H1 (cell line): ENCODE results near the gene FLNC. TPM values are rescaled to one million over a fixed set of nuclear protein-coding genes. Genes with fewer than 3 reads are reported as not detected.

Experiments used
- EP300 ChIP-seq, 2 experiments: IDR thresholded peaks; 1 replicate in 1 of 2; 2 replicates in 1 of 2; pipeline ENCODE4 v1.6.1; 2011 to 2012; ENCODE audit warnings: low read depth in 2 of 2, low read length in 2 of 2, mild to moderate bottlenecking in 2 of 2, borderline replicate concordance in 1 of 2, inconsistent platforms in 1 of 2, moderate library complexity in 1 of 2
- MAFK ChIP-seq: IDR thresholded peaks from 2 replicates; pipeline ENCODE4 v1.6.1; 2012; ENCODE audit warnings: low read depth, mild to moderate bottlenecking, improper control_type of control experiment, low read length
- SP2 ChIP-seq: IDR thresholded peaks from 2 replicates; pipeline ENCODE4 v1.6.1; 2012; ENCODE audit warnings: mild to moderate bottlenecking, low read length, inconsistent platforms
- SUZ12 ChIP-seq: fragments of 200-600 bp; sonication (generic); IDR thresholded peaks from 2 replicates; pipeline ENCODE4 v1.6.1; 2012; ENCODE audit warnings: mild to moderate bottlenecking, inconsistent platforms, low read length, moderate library complexity, mixed read lengths
- polyA plus RNA-seq, 7 experiments: library from polyadenylated mRNA; depleted of rRNA in 3 of 7; stranded (reverse) in 5 of 7; unstranded in 2 of 7; fragments of >200 nt in 5 of 7; fragments of 200-250 nt in 2 of 7; gene quantifications; 1 replicate in 5 of 7; 2 replicates in 1 of 7; 4 replicates in 1 of 7; pipeline versions ENCODE4 v1.2.1 to v1.2.3, GENCODE V29; 2011 to 2013; ENCODE audit warnings: missing spikeins in 2 of 7, mixed read lengths in 2 of 7
- total RNA-seq: library from RNA; stranded (reverse); fragmentation: NEBNext Ultra II Directional; extraction: Animal tissue kit (Norgen Biotek cat#: 25700); gene quantifications from 2 replicates; pipeline ENCODE4 v1.2.1, GENCODE V29; 2021

Gene FLNC
- total and polyA plus RNA-seq, 2 of the 8 experiments (the other 6 are each of a cell fraction or from before 2014, with no cell fraction given): 1.9 to 10.7 TPM

DNA sequence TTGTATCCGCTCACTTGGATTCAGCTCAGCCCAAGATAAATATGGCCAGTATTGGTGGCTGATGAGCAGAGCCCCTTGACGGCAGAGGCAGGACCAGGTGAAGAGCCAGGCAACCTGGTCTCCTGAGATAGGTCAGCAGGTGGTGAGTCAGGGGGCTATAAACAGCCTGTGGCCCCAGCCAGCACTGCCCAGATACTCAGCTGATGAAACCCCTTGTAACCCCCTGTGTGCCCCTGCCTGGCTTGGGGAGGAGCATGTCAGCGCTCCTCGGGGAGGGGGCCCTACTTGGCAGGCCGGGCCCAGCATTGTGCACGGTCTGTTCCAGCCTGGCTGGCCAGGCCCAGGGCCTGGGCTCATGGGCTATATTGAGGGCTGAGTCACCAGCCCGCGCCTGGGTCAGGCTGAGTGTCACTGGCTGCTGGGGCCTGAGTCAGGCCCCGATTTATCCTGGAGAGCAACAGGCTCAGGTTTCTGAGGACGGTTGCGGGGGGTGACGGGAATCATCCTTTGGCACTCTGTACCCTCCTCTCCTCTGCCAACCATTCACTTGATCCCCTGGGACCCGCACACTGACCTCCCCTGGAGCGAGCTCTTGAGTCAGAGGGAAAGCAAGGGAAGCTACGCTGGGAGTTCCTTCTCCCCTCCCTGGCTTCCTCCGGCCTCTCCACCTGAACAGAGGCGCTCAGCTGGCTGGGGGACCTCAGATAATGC, 2.8 kb upstream of the FLNC start (continued):
- TF ChIP-seq EP300 (IDR thresholded peaks at IDR 0.05; ENCODE audit: borderline replicate concordance in 1 of 2, low read depth in 2 of 2, low read length in 2 of 2) (no peak), SUZ12 (peak; percentile 8; the same call in 1 of the 2 replicates), SP2 (no peak), MAFK (no peak)
